GM12891 (cell line): ENCODE data around the gene TRIM59.

Experiments used
- POLR2A ChIP-seq: IDR thresholded peaks from 2 replicates; pipeline ENCODE4 v1.6.1; 2011; ENCODE audit warnings: low read depth, low read length, control low read depth
- SPI1 ChIP-seq: IDR thresholded peaks from 2 replicates; pipeline ENCODE4 v1.6.1; 2011; ENCODE audit warnings: low read depth, low read length, control low read depth

- TF ChIP-seq POLR2A (no peak), SPI1 (no peak)
Observed at GRCh38 chr3:160464971-160465370, 15.4 kb upstream of the TRIM59 start.
